ENCODE data around the gene TESPA1.
"Not testable (repeated sequence)": the region's sequence is repeated elsewhere in the genome, so short reads cannot be mapped to it uniquely, and the experiment has no call there.

The TESPA1 gene

DNA sequence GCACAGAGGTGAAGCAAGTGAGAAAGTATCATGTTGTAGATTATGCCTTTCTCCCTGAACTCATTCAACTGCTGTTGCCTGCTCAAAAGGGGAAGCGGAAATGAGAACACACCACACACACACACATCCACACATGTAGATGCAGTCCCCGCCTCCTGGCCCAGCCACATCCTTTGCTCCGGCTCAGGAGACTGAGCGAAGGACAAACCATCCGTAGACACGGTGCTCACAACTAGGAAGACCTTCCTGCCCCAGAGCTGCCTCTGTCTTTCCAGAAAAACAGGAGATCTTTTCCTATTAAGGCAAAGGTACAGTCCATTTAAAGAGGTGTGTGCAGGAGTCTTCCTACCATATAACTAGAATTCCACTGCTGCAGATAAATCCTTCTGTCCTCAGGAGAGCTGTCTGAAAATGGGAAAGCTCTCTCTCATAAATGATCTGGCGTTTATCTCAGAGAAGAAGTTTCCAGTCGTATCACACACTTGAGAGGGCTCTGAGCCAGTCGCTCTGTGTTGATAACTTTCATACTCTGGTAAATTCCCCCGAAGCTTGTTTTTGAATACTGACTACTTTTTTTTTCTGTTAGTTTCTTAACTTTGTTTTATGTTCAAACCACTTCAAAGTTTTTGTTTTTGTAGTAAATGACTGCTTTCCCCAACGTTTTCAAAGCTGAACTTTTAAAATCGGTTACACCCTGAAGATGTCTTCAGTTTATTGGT lies at the start of gene TESPA1:
Gene TESPA1 (minus strand): TSS at position 105 of the 719 bp plus-strand sequence. CDS start 10,200 bp downstream, outside the sequence.
- no peak for DNase-seq

GRCh38 chr12:55034218-55034617 lies 49.7 kb upstream of the TESPA1 start:
- peak; percentile 34 for DNase-seq

- no peak for DNase-seq
Observed at GRCh38 chr12:55025508-55025907, 40.9 kb upstream of the TESPA1 start.

DNA sequence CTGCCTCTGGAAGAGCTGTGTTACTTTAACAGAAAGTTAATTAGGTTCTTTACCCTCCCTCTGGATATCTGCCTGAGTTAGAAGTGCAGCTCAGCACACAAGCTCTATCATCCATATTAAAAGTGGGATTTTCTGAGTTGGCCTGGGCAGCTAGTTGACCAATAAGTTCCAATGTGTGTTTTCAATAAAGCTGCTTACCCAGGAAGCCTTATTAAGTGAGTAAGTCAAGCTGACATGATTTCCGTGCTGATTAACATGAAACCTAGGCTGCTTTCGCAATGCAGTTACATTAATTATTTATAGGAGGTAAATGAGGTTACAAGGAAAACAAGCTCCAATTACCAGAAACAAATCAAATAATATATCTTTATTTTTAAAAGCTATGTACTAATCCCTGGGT lies 40.0 kb upstream of the TESPA1 start:
- DNase-seq, result no peak

- DNase-seq, result peak; percentile 54
Observed at GRCh38 chr12:55019784-55020183, 35.2 kb upstream of the TESPA1 start, which contains the start of gene NEUROD4. Gene NEUROD4 (plus strand): TSS chr12:55019974. CDS start chr12:55026440, 6,466 bp downstream.

GRCh38 chr12:55017416-55017925 lies 32.9 kb upstream of the TESPA1 start:
- DNase-seq, result peak; percentile 84

GRCh38 chr12:55008944-55009585 lies 24.5 kb upstream of the TESPA1 start:
- DNase-seq, result peak; percentile 92

- no peak for DNase-seq
Observed at GRCh38 chr12:55002355-55002754, 17.8 kb upstream of the TESPA1 start.

DNA sequence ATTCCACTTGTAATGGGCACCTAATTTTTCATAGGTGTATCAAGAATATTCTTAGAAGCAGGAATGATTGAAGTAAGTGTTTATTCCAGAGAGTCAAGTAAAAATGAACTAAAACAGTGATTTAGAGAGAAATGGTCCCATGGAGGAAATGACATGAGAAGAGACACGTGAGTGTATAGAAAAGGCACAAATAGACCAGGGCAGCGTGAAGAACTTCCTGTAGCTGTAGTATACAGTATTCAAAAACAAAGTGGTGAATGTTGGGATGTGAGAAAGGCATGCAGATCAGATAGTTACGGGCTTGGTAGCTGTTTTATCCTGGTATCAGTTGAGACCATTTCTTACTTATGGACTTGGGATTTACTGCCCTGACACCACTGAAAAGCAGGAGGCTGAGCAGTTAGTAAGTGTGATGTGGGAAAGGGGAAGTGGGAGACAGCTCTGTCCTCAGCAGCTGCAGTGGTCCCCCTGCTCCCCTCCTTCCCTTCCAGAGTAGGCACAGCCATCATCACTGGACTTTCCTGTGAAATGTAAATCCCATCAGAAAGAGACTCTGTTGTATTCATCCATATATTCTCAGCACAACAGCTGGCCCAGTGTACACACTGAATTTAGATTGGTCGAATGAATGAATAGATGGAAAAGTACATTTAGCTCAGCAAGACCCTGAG lies 16.8 kb upstream of the TESPA1 start:
- DNase-seq, result no peak

DNA sequence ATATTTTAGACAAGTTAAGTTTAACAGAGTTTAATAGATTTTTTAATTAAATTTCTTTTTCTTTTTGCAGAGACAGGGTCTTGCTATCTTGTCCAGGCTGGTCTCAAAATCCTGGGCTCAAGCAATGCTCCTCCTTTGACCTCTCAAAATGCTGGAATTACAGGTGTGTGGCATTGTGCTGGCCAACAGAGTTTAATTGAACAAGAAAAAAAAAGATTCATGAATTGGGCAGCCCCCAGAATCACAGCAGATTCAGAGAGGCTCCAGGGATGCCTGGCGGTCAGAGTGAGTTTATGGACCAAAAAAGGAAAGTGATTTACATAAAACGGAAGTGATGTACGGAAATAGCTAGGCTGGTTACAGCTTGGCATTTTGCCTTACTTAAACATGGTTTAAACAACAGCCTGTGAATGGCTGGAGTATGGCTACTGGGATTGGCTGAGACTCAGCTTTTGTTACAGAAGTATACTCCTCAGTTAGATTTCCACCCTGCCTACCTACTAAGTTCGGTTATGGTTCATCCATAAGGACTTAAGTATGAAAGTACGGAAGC lies 14.5 kb upstream of the TESPA1 start:
- DNase-seq, result no peak

DNA sequence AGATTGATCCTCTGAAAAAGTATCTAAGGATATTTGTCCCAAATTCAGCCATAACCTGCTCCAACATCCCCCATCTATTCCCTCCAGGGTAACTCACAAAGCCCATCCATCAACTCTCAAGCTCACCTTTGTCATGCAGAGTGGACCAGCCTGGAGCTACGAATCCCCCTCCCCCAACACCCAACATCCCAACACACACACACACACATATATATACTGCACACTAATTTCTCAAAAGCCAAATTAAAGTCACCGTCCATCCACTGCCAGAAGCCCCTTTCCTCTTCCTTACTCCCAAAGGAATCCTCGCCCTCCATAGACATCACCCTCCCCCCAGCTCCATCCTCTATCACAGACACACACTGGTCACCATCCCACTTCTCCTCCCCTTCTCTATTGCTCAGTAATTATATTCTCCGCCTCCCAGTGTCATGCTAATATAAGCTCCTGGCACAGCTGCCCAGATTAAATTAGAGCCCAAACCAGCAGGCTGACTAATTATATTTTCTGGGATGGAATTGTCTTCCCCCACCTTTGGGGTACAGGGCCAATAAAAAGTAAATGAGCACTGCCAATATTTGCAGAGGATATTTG lies 13.5 kb upstream of the TESPA1 start:
- DNase-seq, result no peak

DNA sequence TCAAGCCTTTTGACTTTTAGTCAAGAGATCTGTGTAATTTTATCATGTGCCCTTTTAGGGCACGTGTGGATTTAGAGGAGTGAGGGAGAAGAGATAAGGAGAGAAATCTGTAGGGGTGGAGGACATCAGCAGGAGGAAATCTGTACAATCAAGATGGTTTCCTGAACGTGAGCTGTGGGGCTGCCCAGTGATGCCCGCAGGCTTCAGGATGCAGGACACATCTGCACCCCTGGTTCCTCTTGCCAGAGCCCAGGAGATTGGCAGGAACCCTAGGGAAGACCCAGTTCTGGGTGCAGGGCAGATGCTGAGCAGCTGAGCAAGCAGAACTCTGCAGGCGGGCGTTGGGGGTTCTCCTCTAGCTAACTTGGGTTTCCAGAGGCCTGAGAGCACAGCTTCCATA lies 11.6 kb upstream of the TESPA1 start:
- no peak for DNase-seq

DNA sequence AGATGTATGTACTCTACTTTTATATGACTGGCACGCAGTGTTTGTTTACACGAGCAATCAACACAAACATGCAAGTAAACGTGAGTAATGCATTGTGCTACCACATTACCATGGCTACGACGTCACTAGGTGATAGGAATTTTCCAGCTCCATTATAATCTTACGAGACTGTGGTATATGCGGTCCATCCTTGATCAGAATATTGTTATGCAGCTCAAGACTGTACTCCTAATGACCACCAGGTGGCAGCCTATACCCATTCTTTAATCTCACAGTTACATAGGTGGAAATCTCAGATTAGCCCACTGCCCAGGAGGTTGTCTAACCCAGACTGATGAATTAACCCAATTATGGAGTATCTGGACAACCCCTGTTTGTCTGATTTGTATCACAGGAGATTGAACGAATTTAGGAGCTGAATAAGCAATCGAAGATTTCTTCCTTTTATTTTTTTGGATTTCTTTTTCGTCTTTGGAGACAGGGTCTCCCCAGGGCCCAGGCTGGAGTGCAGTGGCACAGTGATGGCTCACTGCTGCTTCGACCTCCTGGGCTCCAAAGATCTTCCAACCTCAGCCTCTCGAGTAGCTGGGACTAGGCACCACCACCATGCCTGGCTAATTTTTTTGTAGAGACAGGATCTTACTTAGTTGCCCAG lies 8.7 kb upstream of the TESPA1 start:
- DNase-seq, result peak; percentile 24

DNA sequence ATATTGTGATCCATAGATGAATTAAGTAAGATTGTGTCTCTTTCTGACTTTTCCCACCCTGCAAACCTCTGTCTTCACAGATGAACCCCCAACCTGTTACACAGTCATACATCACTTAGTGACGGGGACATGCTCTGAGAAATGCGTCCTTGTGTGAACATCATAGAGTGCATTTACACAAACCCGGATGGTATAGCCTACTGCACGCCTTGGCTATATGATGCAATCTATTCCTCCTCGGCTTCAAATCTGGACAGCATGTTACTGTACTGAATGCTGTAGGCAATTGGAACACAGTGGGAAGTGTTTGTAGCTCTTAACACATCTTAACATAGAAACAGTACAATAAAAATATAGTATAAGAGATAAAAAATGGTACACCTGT lies 7.4 kb upstream of the TESPA1 start:
- DNase-seq, result no peak

DNA sequence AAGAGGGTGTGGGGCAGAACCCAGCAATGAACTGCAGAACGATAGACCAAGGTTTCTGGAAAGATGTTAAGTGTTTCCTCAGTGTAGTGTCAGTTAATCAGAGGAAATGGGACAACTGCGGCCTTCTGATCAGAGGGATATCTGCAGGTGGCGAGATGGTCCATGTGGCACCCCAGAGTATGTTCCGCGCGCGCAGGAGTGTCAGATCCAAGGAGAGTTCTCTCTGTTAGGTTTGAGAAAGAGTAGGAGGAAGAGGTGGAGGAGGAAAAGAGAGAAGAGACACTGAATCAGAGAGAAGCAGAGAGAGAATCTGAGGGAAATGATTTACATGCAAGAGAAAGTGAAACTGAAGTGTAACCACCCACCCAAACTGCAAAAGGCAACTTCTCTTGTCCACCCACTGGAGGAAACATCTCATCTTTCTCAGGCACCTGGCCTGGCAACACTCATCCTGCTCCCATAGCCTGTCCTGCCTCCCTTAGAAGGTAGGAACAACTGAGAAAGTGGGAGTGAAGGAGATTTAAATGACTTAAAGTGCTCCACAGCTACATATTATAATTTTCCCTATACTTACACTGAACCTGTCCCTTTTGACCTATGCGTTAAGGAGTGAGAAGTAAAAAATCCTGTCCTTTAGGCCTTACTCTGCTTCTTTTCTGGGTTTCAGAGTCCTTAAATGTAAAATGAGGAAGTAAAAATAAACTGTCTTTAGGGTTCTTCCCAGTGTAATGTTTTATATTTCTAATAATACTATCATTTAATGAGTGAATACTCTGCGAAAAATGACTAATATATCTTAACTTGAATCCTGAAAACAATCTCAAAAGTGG lies 6.8 kb upstream of the TESPA1 start:
- no peak for DNase-seq

DNA sequence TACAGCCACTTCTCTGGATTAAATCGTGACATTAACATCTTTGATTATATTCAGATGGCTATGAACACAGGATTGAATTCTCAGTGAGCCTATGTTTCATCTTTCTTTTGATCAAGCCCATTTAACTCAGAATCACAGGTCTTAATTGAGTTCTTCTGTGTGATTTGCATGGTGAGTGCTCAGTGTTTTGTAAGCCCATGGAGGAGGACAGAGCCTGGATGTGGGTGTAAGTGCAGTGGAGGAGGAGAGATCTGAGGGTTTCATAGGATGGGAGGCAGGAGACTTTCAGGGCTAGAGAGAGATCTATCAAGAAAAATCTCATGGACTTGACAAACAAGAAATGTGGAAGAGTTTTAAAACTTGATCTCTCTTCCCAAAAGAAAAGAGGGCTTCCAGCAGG lies 5.3 kb upstream of the TESPA1 start:
- DNase-seq, result no peak

DNA sequence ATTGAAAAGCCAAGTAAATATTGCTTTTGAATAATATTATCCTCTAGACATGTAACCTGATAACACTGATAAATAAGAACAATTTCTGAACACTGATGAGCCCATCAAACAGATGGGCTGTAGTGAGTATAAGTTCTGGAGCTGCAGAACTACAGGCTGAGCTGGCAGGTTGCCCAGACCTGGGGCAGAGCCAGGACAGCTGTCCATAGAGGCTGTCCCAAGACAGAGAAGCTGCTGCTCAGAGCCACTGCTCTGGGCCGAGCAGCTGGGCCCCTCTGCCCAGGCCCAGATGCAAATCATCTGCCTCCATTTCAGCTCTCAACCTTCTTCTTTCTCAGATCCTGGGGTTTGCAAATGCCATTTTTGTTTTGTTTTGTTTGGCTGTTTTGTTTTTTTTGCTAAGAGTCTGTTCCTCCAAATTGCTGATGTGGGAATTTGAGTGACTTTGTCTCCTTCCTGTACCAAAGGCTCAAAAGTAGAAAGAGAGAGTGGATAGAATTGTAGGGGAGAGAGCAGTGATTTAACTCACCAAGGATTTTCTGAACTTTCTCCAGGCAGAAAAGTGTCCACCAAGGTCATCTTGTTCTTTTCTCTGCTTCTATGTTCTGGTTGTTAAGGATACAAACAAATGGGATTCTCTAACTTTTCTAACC lies 4.0 kb upstream of the TESPA1 start:
- DNase-seq, result peak; percentile 87

- no peak for DNase-seq
Observed at GRCh38 chr12:54987611-54988231, 3.2 kb upstream of the TESPA1 start.

DNA sequence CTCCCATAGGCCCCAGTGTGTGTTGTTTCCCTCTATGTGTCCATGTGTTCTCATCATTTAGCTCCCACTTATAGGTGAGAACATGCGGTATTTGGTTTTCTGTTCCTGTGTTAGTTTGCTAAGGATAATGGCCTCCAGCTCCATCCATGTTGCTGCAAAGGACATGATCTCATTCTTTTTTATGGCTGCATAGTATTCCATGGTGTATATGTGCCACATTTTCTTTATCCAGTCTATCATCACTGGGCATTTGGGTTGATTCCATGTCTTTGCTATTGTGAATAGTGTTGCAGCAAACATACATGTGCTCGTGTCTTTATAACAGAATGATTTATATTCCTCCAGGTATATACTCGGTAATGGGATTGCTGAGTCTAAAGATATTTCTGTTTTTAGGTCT lies 2.2 kb upstream of the TESPA1 start:
- DNase-seq, result not testable (repeated sequence)

- no peak for DNase-seq
Observed at GRCh38 chr12:54983536-54984101, 943 bp downstream of the TESPA1 start.

Data from DMS 273 treated with DMSO at 0.1 percent for 48 hours (cell line).